ENCODE data around the gene CLIC4. TPM values are rescaled to one million over a fixed set of nuclear protein-coding genes. Genes with fewer than 3 reads are reported as not detected.
A peak's percentile ranks its signal among the peaks of the same experiment; 100 is the strongest.
"Not testable (repeated sequence)": the region's sequence is repeated elsewhere in the genome, so short reads cannot be mapped to it uniquely, and the experiment has no call there.

Gene CLIC4
- total RNA-seq, 1 donor from 2014 or later: 334 TPM

DNA sequence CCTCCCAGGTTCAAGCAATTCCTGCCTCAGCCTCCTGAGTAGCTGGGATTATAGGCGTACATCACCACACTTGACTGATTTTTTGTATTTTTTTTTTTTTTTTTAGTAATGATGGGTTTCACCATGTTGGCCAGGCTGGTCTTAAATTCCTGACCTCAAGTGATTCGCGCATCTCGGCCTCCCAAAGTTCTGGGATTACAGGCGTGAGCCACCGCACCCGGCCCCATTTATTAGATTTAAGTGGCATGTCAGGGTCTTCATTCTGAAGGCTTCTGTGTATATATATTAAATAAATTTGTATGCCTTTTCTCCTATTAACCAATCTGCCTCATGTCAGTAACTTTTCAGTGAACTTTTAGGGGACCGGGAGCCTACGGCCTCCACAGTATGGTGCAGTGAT, 6.0 kb upstream of the CLIC4 start:
- intact Hi-C loops (cut with DNase I): no loop called here
- DNase-seq (peak; percentile 22), ATAC-seq (ENCODE audit: poor library complexity) (no peak)

- no peak for ATAC-seq (ENCODE audit: poor library complexity)
- intact Hi-C loops (cut with DNase I): no loop called here
- DNase-seq: no peak
Measured at GRCh38 chr1:24742090-24742938, 2.9 kb upstream of the CLIC4 start.

DNA sequence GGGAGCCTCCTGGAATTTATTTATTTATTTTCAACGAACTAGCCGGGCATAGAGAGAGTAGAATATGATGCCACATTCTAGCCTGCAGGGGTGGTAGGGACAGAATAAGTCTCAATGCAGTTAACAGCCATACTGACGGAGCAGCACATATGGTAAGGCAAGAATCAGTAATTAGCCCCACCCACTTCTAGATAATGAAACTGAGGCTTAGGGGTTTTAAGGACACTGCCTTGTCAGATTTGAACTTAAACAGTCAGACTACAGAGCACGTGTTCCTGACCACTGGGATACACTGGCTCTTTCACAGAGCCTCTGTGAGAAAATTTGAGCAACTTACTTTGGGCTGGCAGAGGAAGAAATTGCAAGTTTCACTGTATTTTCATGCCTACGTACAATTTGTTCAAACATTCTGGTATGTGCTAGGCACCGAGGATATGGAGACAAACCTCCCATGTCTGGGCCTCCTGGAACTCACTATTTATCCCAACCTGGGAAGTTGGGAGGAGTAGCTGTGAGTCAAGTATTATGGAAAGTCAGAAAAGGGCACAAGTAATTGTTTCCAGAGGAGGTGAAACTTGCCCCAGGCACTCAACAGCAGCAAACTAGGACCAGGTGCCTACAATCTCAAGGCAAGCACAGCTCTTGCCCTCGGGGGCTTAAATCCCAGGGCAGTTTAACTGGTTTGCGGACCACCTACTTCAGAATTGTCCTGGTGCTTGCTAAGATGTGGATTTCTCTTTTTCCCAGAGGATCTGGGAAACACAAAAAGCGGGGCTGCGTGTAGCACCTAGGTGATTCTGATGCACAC, 1.6 kb upstream of the CLIC4 start:
- DNase-seq (no peak), ATAC-seq (ENCODE audit: poor library complexity) (no peak)
- intact Hi-C loops (cut with DNase I): no loop called here

DNA sequence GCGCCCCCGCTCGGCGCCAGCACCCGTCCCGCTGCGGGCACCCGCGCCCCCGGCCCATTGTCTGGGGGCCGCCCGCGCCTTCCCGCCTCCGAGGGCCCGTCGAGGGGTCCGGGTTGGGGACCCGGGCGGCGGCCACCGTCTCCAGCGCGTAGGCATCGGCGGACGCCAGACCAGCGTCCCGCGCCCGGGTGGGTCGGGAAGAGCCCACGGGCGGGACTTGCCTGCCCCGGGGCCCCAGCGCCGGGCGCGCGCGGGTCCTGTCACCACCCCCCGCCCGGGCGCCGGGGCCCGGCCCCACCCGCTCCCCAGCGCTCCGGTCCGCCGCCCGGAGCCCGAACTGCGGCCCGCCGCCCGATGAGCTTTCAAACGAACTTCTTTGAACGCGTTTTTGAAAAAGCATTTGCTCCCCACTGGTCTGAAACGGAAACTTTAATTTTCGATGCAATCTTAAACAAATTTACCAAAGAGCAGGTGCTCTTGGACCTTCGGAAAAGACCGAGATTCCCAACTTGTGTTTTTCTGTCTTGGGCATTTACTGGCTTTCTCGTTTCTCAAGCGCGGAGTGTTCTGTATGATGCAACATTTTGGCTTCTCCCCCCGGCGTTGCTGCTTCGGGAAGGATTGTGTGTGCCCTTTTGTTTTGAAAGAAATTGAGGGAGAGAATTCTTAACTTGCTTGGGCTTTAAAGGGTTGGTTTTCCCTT, 615 bp downstream of the CLIC4 start:
- intact Hi-C loops (cut with DNase I): loop anchor here (5.0 kb wide), 2 partner anchors 54 to 81 kb away; no protein-coding TSS in a partner anchor
- ATAC-seq (ENCODE audit: poor library complexity): peak; percentile 18
- DNase-seq: peak; percentile 70

DNA sequence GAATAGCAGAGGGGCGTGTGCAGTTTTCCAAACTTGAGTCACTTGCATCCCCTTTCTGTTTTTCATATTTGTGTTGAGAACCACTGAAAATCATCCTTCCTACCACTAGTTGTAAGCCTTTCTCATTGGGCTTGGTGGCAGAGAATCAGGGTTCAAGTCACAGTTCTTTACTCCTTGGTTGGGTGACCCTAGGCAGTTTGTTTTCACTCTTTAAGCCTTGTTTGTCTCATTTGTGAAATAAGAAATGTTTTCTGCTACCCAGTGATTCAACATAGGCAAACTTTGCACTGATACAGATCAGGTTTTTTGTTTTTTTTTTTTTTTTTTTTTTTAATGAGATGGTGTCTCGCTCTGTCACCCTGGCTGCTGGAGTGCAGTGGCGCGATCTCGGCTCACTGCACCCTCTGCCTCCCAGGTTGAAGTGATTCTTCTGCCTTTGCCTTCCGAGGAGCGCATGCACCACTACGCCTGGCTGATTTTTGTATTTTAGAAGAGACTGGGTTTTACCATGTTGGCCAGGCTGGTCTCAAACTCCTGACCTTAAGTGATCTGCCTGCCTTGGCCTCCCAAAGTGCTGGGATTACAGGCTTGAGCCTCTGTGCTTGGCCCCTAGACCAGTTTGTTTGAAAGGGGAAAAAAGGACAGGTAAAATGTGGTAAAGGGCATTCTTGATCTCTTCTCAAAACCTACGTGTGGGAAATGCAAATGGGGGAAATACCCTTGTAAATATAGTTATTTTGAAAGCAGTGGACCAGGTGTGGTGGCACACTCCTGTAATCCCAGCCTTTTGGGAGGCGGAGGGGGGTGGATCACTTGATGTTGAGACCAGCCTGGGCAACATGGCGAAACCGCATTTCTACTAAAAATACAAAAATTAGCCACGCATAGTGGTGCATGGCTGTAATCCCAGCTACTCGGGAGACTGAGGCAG, 3.2 kb downstream of the CLIC4 start:
- DNase-seq (no peak), ATAC-seq (ENCODE audit: poor library complexity) (no peak)
- intact Hi-C loops (cut with DNase I): loop anchor here (5.0 kb wide), 2 partner anchors 56 to 79 kb away; no protein-coding TSS in a partner anchor

DNA sequence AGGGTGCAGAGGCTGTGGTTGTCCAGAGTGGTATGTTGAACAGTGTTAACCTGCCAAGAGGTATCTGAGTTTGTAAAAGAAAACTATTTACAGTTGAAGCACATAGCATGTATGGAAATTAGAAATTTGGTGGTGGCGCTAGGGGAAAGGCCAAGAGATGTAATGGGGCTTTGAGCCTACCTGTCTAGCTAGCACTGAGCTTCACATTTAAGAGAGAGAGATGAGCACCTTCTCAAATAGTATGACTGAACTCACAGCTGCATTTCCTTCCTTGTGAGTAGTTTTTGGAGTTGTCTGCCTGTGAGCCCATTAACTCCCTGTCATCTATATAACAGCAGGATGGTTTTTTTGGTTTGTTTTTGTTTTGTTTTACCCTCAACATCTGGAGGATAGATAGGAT, 4.0 kb downstream of the CLIC4 start:
- DNase-seq (no peak), ATAC-seq (ENCODE audit: poor library complexity) (no peak)
- intact Hi-C loops (cut with DNase I): loop anchor here (5.0 kb wide), 2 partner anchors 57 to 78 kb away; no protein-coding TSS in a partner anchor

GRCh38 chr1:24749886-24750285, 4.6 kb downstream of the CLIC4 start:
- ATAC-seq (ENCODE audit: poor library complexity): no peak
- no peak for DNase-seq
- intact Hi-C loops (cut with DNase I): loop anchor here (5.0 kb wide), 2 partner anchors 58 to 77 kb away; no protein-coding TSS in a partner anchor

DNA sequence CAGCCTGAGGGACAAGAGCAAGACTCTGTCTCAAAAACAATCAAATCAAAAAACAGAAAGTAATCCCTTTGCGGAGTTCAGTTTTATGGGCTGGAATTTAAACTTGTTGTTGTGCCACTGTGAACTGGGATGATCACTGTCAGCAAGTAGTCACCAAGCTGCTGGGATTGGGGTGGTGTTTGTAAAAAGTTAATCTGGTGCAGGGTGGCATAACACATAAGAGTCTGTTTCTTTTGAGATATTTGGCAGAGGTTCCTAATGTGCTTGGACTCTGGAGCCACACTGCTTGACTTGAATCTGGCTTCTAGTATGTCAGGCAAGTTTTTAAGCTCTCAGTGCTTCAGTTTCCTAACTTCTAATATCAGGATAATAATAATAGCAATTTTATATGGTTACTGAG, 6.6 kb downstream of the CLIC4 start:
- ATAC-seq (ENCODE audit: poor library complexity) (peak; percentile 47), DNase-seq (no peak)
- intact Hi-C loops (cut with DNase I): no loop called here

- DNase-seq (no peak), ATAC-seq (ENCODE audit: poor library complexity) (no peak)
- intact Hi-C loops (cut with DNase I): no loop called here
Measured at GRCh38 chr1:24752305-24752704, 7.1 kb downstream of the CLIC4 start.

DNA sequence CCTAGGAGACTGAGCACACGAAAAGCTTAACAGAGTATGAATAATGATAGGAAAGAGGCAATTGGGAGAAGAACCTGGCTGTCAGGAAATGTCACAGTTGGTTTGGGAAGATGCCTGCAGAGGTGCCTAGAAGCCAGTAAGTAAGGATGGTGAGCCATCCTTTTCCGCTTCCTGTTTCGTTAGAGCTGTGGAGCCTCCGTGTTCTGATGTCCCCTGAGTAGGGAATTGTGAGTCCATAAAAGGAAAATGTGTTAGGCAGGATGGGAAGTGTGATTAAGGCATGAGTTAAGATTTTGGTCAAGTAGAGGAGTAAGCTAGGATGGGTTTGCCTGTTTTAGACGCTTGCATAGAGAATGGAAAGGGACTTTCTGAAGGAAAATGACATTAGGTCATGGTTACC, 9.0 kb downstream of the CLIC4 start:
- DNase-seq: no peak
- intact Hi-C loops (cut with DNase I): no loop called here
- ATAC-seq (ENCODE audit: poor library complexity): peak; percentile 23

DNA sequence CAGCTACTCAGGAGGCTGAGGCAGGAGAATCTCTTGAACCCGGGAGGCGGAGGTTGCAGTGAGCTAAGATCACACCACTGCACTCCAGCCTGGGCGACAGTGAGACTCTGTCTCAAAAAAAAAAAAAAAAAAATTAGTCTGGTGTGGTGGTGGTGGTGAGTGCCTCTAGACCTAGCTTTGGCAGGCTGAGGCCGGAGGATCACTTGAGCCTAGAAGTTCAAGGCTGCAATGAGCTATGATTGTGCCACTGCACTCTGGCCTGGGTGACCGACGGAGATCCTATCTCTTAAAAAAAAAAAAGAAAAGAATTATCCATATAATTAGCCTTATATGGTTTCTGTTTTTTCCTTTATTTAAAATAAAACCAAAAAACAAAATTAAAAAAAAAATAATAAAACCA, 10.1 kb downstream of the CLIC4 start:
- intact Hi-C loops (cut with DNase I); ATAC-seq (ENCODE audit: poor library complexity): not testable (repeated sequence)
- peak; percentile 2 for DNase-seq

GRCh38 chr1:24756395-24756794, 11.1 kb downstream of the CLIC4 start:
- no peak for DNase-seq
- ATAC-seq (ENCODE audit: poor library complexity): no peak
- intact Hi-C loops (cut with DNase I): no loop called here

GRCh38 chr1:24759492-24759891, 14.2 kb downstream of the CLIC4 start:
- DNase-seq: no peak
- ATAC-seq (ENCODE audit: poor library complexity): no peak
- intact Hi-C loops (cut with DNase I): no loop called here

DNA sequence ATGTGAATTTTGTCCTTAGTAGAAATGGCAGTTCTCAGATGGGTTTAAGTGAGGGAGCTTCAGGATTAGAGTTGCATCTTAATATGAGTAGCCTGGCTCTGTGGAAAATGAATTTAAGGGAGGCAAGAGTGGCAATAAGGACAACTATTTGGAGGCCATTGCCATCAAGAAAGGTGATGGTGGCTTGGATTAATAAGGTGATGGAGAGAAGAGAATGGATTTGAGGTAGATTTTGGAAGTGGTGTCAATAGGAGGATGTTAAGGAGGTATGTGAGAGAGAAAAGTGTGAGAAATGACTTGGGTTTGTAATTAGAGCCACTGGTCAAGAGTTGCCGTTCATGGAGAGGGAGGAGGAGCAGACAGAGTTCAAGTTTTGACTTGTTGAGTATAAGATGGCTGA, 16.3 kb downstream of the CLIC4 start:
- ATAC-seq (ENCODE audit: poor library complexity) (no peak), DNase-seq (no peak)
- intact Hi-C loops (cut with DNase I): no loop called here

GRCh38 chr1:24762133-24762676, 17.0 kb downstream of the CLIC4 start:
- intact Hi-C loops (cut with DNase I): no loop called here
- DNase-seq (no peak), ATAC-seq (ENCODE audit: poor library complexity) (peak; percentile 10)

DNA sequence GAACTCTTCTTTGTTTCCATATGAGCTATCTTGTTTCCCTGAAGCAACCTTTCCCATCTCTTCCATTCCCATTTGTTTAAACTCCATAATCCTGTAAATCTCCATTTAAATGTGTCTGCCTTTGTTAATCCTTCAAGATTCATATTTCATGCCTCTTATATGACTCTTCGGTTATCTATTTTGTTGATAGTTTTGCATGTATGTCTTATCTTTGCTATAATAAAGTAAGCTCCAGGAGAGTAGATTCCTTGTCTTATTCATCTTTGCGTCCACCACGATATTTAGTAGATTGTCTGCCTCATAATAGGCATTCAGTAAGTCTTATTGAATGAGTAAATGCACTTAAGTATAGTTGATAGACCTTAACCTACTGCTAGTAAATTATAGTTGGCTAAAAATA, 18.4 kb downstream of the CLIC4 start:
- no peak for DNase-seq
- ATAC-seq (ENCODE audit: poor library complexity): no peak
- intact Hi-C loops (cut with DNase I): no loop called here

DNA sequence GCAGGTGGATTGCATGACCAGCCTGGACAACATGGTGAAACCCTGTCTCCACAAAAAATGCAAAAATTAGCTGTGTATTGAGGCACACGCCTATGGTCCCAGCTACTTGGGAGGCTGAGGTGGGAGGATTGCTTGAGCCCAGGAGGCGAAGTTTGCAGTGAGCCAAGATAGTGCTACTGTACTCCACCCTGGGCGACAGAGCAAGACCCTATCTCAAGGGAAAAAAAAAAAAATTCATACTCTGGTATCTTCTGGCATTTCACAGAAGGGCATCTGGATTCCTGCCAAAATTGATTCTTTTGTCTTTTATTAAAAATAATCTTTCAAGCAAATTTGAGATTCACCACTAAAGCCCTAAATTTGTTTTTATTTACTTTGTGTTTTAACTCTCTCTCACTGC, 19.2 kb downstream of the CLIC4 start:
- ATAC-seq (ENCODE audit: poor library complexity) (no peak), DNase-seq (no peak)
- intact Hi-C loops (cut with DNase I): no loop called here

- intact Hi-C loops (cut with DNase I): no loop called here
- ATAC-seq (ENCODE audit: poor library complexity): no peak
- no peak for DNase-seq
Measured at GRCh38 chr1:24764848-24765247, 19.6 kb downstream of the CLIC4 start.
